Femur (tissue), 1 donor: Measurements from ENCODE around the gene N4BP2L2.

Experiments
- DNase-seq: peaks from one replicate; pipeline ENCODE4 v3.0.0-alpha.2; 2017

N4BP2L2 gene

DNA sequence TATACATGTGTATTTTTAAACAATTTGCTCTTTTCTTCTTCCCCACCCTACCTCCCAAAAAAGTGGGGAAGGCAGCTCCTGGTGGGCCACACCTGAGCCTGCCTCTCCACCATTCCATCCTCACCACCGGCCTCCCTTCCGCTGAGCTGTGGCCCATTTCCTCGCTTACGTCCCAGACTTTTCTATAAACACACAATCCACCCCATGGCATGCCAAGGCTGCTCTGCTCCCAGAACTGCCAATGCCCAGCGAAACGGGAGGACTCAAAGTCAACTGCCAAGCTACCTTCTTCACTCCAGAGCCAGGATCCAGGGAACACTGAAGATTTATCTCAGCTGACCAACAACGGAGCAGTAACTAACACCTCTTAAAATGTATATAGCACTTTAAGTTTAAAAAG is 113.4 kb downstream of the N4BP2L2 start:
- DNase-seq, result no peak

DNA sequence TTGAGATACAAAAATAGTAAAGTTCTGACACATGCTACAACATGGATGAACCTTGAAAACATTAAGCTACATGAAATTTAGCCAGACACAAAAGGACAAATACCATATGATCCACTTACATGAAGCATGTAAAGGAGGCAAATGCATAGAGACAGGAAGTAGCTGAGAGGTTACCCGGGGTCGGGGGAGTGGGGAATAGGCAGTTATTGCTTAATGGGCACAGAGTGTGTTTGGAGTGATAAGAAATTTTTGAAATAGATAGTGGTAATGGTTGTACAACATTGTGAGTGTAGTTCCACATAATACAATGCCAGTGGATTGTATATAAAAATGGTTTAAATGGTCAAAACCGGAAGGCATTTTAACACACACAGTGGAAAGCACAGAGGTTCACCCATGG is 115.0 kb downstream of the N4BP2L2 start:
- no peak for DNase-seq

DNA sequence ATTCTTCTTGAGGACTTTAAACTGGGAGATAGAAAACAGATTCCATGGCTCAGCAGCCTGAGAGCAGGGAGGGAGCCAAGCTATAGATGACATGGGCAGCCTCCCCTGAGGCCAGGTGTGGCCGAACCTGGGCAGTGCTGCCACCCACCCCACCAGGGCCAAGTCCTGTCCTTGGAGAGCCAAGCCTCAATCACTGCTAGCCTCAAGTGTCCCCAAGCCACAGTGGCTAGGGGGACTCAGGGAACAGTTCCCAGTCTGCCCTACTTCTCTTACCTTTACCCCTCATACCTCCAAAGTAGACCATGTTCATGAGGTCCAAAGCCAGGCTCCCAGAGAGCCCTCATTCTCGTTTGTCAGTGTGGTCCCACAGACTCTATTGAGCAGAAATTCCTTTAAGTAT is 118.7 kb downstream of the N4BP2L2 start:
- no peak for DNase-seq

DNA sequence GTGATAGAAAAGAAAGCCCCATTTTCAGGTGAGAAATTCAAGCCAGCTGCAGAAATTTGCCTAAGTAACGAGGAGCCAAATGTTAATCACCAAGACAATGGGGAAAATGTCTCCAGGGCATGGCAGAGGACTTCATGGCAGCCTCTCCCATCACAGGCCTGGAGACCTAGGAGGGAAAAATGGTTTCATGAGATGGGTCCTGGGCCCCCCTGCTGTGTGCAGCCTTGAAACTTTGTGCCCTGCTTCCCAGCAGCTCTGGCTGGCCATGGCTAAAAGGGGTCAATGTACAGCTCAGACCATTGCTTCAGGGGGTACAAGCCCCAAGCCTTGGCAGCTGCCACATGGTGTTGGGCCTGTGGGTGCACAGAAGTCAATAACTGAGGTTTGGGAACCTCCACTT is 120.6 kb downstream of the N4BP2L2 start:
- DNase-seq, result no peak

DNA sequence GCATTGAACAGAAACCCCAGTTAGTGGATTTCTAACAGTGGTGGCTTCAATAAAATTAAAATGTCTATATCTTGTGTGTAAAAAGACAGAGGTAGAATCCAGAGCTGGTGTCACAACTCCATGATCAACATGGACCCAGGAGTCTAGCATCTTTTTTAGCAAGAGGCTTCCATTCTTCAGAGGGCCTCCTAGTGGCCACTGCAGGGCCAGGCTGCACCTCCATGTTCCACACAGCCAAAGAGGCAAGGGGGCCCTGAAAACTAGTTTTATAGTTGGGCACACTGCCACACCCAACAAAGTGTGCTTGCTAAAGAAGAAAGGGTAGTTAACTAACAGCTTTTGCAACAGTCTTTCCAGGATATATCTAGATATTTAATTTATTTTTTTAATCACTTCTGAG is 123.6 kb downstream of the N4BP2L2 start:
- no peak for DNase-seq

DNA sequence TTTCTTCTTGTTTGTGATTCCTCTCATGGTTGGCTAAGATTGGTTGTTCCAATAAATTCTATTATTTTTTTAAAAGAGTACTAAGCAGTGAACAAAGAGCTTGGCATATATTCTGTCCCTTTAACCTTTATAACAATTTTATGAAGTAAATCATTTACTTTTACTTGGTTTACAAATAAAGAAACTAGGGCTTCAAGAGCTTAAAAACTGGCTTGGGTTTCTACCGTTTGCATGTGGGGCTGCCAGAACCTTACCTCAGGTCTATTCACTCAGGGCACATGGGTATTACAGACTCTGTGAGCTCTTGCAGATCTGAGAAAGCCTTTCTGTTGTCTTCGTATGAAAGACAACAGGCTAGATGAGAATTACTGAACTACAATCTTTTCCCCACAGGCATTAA is 124.0 kb downstream of the N4BP2L2 start:
- no peak for DNase-seq

DNA sequence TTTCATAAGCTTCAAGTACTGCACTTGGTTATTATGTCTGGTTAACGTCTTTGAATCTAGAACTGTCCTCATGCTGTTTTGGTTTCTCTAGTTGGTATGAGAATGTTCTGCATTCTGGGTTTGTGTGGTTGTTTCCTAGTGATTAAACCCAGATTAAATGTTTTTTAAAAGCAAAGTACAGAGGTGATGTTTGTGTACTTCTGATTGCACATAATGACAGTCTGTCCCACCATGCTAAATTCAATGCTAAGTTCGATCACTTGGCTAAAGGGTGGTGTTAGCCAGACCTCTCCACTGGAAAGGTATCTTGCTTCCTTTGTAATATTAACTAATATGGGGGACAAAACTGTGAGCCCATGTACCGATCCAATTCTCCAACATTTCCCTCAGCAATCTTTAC is 125.3 kb downstream of the N4BP2L2 start:
- no peak for DNase-seq

DNA sequence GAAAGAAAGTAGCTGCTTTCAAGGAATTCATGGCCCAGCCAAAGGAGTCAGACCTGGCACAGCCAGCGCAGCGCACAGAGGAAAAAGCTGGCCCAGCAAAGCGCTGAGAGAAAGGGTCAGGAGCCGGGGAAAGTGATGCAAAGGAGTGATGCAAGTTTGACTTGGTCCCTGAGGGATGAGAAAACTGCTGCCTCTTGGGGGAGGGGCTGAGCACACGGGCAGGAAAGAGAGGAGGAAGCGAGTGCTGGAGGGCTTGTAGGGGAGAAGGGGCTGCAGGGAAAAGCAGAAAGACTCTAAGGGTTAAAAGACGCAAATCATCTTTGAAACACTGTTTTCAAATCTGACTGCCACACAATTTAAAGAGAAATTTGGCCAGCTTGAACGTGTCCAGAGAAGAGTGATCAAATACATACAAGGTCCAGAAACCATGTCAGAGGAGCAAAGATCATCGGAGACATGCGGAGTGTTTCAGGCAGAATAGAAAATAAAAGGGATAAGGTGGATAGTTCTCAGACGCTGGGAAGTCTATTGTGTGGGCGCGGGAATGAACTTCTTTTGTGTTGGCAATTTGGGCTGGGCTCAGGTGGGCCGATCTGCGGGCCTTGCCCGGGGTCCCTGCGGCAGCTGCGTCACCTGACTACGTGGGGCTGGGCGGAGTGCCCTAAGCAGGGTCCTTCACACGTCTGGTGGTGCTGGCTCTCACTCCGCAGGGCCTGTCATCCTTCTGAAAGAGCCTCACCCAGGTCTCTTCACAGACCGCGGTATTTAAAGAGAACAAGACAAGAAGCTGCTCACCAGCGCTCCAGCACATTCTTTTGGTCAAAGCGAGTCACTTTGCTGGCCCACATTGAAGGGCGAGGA is 128.8 kb downstream of the N4BP2L2 start:
- DNase-seq, result peak; percentile 49

DNA sequence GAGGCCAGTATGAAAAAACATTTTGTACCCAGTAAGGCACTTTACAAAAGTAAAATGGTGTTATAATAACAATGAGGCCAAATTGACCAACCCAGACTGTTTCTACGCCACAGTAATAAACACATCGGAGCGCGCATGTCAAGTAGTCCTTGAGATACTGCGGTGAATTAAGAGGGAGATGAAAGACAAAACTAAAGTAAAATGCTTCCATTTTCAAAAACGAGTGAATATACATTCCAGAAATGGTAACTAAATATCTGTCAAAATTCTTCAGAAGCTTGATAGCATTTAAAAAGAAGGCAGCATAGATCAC is 129.6 kb downstream of the N4BP2L2 start:
- no peak for DNase-seq

DNA sequence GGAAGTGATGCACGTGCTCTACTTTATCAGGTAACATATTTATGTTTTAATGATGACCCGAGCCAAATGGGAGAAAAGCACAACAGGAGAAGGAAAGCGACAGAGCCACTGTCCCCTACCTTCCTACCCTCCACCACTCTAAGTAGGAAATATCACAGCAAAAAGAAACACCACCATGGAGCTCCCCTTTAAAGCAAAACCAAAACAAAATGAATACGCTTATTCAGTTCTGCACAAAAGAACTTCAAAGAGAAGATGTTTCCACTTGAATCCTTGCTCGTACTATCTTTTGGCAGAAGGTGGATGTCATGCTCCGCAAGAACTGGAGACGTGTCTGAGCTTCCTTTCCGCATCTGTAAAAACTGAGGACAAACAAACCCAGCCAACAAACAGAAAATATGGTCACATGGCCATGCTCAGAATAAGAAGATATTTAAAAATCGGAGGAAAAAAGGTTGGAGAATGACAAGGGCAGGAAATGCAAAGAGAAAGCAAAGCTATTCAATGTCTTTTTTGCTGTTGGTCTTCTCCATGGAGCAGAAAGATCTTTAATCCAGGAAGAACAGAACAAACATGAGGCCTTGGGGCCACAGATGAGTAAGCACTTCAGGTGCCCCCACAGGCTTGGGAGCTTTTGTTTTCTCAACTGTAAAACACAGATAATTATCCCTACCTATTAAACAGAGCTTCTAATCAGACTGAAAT is 130.1 kb downstream of the N4BP2L2 start:
- DNase-seq, result no peak

DNA sequence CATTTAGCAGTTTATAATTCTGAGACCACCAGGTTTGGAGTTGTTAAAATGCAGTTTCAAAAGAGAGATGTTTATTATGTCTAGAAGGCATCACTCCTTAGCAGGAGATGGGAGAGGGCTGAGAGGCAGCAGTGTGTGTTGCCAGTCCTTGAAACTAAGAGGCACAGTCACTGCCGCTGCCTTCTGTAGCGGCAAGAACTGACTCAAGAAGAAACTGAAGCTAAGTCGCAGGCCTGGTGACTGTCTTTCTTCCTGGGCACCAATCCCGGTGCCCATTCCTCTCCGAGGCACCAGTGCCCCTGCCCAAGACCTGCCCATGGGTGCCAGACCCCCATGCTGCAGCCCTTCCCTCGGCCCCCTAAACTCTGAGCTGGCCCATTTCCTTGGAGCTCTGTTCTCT is 130.7 kb downstream of the N4BP2L2 start:
- no peak for DNase-seq

DNA sequence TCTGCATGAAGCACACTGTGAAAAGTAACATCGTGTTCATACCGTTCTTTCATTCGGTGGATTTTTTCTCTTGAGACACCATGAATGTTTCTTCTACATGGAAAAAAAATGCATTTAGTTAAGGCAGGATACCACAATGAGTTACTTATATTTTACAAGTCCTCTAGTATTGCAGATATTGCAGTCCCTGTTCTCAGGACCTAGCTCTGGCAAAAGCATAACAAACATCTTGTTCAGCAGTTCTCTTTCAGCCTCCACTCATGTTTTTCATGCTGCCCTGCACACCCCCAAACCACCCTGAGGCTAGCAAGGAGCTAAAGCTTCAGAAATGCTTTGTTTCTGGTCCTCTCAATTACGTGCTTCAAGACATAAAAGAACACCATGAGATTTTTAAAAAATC is 135.5 kb downstream of the N4BP2L2 start:
- DNase-seq, result no peak

DNA sequence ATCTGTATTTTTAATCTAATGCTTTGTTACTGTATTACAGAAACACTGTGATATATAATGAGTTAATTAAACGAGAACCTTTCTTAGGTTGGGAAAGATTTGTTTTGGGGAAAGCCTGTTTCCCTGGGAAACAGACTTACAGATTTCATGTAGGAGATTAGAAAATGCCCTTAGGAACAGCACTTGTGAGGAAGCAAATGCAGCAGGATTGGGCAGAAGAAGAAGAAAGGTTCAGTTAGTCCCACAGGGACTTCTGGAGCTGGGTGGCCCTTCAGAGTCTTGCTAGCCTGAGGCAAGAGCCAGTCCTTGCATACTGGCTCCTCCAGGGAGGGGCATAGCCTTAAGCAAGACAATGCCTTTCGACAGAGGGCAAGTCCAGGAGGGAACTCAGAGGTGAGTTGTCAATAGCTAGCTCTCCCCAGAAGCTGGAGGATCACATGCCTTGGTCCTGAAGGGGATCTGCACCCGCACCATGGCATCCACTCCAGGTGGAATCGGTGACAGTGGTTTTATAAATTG is 147.4 kb downstream of the N4BP2L2 start:
- DNase-seq, result no peak

DNA sequence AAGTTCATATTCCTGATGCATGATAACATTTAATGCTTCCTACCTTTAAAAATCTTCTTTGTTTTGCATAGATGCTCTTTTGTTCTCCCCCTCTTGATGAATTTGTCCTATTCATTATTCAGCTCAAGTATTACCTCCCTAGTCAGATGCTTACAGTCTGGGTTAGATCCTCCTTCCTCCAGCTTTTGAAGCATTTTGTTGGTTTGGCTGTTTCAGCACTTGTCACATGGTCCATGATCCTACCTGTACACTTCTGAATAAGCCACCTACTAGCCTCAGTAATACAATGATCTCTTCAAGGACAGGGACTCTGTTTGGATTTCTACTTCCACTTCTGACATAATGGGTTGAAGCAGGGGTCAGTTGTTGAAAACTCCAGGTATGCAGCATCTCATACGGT is 148.1 kb downstream of the N4BP2L2 start:
- DNase-seq, result no peak

DNA sequence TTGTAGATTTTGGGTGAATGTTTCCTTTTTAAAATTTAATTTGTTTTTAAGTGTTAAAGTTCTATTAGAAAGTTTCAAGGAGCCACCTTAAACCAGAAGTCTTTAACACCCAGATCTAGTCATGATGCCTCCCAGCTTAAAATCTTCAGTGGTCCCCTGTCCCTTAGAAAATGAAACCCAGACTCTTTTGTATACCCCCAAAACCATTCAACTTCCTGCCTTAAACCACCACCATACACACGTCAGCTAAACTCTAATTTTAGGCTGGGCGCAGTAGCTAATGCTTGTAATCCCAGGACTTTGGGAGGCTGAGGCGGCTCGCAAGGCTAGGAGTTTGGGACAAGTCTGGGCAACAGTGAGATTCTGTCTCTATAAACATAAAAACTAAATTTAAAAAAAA is 148.5 kb downstream of the N4BP2L2 start:
- no peak for DNase-seq

DNA sequence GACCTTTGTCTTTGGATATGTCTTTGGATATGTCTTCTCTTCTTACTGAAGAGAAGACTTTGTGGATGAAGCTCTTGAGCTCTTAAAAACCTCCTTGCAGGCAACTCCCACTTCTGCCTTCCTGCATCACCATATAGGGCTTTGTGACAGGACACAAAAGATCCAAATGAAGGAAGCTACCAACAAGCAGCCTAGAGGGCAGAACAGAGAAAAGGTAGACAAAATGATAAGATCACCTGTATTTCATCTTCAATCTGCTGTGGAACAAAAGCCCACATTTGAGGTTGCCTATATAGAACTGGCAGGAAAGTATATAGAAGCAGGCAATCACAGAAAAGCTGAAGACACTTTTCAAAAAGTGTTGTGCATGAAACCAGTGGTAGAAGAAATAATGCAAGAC is 153.2 kb downstream of the N4BP2L2 start:
- DNase-seq, result no peak

DNA sequence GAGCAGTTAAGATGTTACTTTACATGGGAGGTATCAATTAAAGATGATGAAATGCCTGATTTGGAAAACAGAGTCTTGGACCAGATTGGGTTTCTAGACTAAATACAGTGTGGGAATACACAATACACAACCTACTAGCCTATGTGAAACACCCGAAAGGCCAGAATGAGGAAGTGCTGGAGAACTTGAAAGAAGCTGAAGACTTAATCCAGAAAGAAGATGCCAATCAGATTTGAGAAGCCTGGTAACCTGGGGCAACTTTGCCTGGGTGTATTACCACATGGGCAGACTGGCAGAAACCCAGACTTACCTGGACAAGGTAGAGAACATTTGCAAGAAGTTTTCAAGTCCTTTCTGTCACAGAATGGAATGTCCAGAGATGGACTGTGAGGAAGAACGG is 153.9 kb downstream of the N4BP2L2 start:
- no peak for DNase-seq

DNA sequence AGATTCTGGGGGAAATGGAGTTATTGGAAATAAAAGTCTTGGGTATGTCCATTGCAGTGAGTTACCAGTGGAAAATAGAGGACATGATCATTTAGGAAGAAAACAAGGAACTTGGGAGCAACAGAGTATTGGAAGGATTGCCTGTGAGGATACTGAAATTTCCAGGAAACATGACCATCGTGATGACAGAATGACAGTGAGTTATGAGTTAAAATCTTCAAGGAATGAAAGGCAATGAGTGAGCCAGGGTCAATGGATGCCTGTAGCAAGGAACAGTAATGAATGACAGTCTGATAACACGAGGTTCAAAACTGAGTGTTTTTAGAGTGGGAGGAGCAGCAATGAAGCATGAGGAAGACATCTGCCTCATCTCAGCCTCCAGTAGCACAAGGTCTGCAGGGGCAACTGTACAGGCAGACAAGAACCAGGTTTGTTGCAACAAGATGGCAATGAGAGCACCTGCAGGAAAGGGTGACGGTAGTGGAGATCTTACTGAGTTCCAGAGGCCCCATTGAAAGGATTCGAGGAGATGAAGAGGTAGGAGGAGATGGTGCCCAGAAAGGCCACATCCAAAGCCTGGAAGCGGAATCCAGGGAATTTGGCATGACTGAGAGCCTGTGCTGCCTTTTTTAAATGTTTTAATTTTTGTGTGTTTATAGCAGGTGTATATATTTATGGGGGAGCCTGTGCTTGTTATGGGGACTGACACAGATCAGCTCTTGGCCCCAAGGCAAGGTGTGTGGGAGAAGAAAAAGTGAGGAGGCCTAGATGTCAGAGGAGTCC is 154.6 kb downstream of the N4BP2L2 start:
- DNase-seq, result no peak
